ENCODE results near the gene SDR42E1. TPM values are rescaled to one million over a fixed set of nuclear protein-coding genes. Genes with fewer than 3 reads are reported as not detected.

SDR42E1 gene
- total and polyA plus RNA-seq, 2 of the 13 experiments (the other 11 are each of a cell fraction or from before 2014, with no cell fraction given), result 0.01 to 0.13 TPM

DNA sequence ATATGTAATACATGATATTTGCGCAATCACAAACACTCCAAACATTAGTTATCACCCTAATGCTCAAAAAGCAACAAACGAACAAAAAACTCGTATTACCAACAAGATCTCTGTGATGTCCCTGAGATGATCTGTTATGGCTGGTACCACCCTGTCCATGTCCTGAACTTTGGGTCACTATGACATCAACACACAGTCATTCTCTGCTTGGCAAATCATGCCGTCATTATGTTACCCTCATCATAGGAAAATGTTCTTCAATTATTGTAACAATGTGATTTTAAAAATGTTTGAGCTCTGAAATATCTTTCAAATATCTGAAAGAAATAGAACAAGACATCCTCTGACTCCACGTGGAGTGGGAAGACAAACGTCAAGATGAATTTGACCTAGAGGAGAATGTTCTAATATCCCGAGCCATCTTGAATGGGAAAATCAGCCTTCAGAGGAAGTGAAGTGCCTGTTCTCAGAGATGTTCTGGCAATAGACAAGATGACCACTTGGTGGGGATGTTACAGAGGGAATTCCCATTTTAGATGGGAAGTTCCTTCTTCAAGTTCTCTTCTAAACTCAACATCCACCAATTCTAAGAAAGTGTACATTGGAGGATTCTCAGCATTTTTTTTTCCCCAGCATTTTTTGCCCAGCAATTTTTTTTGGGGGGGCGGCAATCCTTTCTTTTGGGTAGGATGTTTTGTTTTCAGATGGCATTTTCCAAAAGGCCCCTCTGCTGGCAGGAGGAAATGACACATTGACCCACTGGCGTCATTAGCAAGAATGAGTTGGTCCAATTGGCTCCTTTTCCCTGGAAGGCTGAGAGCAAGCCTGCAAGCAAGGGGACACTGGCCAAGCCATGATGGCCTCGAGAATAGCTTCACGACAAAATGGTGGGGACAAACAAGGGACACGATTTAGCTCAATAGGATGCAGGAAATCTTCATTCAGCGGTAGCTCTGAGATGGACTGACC lies 20.1 kb upstream of the SDR42E1 start (continued):
- TF ChIP-seq, protein P1, sequence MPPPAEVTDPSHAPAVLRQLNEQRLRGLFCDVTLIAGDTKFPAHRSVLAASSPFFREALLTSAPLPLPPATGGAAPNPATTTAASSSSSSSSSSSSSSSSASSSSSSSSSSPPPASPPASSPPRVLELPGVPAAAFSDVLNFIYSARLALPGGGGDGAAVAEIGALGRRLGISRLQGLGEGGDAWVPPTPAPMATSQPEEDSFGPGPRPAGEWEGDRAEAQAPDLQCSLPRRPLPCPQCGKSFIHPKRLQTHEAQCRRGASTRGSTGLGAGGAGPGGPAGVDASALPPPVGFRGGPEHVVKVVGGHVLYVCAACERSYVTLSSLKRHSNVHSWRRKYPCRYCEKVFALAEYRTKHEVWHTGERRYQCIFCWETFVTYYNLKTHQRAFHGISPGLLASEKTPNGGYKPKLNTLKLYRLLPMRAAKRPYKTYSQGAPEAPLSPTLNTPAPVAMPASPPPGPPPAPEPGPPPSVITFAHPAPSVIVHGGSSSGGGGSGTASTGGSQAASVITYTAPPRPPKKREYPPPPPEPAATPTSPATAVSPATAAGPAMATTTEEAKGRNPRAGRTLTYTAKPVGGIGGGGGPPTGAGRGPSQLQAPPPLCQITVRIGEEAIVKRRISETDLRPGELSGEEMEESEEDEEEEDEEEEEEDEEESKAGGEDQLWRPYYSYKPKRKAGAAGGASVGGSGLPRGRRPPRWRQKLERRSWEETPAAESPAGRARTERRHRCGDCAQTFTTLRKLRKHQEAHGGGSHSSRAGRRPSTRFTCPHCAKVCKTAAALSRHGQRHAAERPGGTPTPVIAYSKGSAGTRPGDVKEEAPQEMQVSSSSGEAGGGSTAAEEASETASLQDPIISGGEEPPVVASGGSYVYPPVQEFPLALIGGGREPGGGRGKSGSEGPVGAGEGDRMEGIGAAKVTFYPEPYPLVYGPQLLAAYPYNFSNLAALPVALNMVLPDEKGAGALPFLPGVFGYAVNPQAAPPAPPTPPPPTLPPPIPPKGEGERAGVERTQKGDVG (CRISPR knock-in tag; IDR thresholded peaks at IDR 0.05; ENCODE audit: borderline replicate concordance), result no peak
- TF ChIP-seq, protein P2, sequence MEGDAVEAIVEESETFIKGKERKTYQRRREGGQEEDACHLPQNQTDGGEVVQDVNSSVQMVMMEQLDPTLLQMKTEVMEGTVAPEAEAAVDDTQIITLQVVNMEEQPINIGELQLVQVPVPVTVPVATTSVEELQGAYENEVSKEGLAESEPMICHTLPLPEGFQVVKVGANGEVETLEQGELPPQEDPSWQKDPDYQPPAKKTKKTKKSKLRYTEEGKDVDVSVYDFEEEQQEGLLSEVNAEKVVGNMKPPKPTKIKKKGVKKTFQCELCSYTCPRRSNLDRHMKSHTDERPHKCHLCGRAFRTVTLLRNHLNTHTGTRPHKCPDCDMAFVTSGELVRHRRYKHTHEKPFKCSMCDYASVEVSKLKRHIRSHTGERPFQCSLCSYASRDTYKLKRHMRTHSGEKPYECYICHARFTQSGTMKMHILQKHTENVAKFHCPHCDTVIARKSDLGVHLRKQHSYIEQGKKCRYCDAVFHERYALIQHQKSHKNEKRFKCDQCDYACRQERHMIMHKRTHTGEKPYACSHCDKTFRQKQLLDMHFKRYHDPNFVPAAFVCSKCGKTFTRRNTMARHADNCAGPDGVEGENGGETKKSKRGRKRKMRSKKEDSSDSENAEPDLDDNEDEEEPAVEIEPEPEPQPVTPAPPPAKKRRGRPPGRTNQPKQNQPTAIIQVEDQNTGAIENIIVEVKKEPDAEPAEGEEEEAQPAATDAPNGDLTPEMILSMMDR (CRISPR knock-in tag; IDR thresholded peaks at IDR 0.05), result peak; percentile 88
- TF ChIP-seq BRD4 (CRISPR knock-in tag; IDR thresholded peaks at IDR 0.05) (no peak), NCOR1 (IDR thresholded peaks at IDR 0.05; ENCODE audit: borderline replicate concordance, low read length) (no peak), KAT8 (CRISPR knock-in tag; IDR thresholded peaks at IDR 0.05) (0 out of 2 replicates have a peak, but pooled peaks have one; percentile 17), ZNF230 (CRISPR knock-in tag; IDR thresholded peaks at IDR 0.05) (no peak), ZNF24 (IDR thresholded peaks at IDR 0.05) (peak; percentile 26; the same call in 1 of the 2 replicates), ZNF124 (CRISPR knock-in tag; IDR thresholded peaks at IDR 0.05) (0 out of 2 replicates have a peak, but pooled peaks have one; percentile 46), ZNF333 (CRISPR knock-in tag; IDR thresholded peaks at IDR 0.05; ENCODE audit: borderline replicate concordance) (no peak)
